8988T (cell line): Measurements from ENCODE around the gene CCDC124.
A peak's percentile ranks its signal among the peaks of the same experiment; 100 is the strongest.

Experiments
- DNase-seq: peaks from one replicate; pipeline ENCODE4 v3.0.0; 2011

Gene CCDC124

DNA sequence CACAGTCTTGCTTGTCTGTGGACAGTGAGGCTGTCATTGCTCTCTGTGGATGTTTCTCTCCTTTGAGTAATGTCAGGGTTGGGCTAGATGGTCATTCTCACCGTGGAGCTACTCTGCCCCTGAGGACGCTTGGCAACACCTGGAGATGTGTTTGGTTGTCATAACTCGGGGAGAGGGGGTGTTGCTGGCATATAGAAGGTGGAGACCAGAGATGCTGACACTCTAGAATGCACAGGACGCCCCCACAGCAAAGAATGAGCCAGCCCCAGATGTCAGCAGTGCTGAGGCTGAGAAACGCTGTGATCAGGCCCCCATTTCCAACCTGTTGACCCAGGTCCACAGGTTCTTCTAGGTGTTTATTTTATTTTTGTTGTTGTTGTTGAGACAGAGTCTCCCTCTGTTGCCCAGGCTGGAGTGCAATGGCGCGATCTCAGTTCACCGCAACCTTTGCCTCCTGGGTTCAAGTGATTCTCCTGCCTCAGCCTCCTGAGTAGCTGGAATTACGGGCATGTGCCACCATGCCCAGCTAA lies 4.6 kb downstream of the CCDC124 start:
- no peak for DNase-seq

DNA sequence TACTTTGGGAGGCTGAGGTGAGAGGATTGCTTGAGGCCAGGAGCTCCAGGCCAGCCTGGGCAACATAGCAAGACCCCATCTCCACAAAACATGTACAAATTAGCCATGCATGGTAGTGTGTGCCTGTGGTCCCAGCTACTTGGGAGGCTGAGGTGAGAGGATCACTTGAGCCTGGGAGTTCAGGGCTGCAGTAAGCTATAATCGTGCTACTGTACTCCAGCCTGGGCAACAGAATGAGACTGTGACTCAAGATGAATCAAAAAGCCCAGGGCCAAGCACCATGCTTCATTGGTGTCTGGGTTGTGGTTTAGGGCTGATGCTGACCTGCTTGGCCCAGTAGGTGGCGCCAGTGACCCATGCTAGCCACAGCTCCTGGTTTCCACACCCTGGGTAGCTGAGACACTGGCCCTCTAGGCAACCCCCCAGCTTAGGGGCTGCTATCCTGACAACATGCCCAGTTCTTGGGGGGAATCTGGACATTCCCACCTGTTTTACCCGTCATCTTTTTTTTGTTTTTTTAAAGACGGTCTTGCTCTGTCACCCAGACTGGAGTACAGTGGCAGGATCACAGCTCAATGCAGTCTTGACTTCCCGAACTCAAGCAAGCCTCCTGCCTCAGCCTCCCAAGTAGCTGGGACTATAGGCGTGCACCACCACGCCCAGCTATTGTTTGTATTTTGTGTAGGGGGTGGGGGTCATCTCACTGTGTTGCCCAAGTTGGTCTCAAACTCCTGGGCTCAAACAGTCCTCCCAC lies 5.5 kb downstream of the CCDC124 start:
- DNase-seq, result peak; percentile 98

- DNase-seq, result no peak
Measured at GRCh38 chr19:17942181-17942580, 9.4 kb downstream of the CCDC124 start.

DNA sequence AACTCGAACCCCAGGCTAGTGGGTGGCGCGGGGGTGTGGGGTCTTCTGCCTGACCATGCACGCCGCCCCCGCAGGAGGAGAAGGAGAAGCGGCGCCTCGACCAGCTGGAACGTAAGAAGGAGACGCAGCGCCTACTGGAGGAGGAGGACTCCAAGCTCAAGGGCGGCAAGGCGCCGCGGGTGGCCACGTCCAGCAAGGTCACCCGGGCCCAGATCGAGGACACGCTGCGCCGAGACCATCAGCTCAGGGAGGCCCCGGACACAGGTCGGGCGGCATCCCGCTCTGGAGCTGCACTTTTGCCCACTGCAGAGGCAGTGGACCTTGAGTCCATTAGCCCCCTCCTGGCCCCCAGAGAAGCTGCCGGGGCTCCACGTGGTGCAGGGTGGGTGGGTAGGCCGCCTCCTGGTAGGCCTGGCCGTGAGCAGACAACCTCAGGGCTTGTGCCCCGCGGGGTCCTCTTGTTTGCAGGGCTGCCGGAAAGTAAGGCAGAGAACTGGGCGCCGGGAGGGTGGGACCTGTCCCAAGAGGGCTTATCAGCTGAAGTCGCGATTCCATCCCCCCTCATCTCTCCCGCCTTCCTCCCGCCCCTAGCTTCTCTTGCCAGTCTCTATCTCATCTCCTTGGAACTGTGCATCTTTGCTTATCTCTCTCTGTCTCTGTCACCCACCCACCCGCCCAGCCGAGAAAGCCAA lies 9.9 kb downstream of the CCDC124 start:
- peak; percentile 14 for DNase-seq

DNA sequence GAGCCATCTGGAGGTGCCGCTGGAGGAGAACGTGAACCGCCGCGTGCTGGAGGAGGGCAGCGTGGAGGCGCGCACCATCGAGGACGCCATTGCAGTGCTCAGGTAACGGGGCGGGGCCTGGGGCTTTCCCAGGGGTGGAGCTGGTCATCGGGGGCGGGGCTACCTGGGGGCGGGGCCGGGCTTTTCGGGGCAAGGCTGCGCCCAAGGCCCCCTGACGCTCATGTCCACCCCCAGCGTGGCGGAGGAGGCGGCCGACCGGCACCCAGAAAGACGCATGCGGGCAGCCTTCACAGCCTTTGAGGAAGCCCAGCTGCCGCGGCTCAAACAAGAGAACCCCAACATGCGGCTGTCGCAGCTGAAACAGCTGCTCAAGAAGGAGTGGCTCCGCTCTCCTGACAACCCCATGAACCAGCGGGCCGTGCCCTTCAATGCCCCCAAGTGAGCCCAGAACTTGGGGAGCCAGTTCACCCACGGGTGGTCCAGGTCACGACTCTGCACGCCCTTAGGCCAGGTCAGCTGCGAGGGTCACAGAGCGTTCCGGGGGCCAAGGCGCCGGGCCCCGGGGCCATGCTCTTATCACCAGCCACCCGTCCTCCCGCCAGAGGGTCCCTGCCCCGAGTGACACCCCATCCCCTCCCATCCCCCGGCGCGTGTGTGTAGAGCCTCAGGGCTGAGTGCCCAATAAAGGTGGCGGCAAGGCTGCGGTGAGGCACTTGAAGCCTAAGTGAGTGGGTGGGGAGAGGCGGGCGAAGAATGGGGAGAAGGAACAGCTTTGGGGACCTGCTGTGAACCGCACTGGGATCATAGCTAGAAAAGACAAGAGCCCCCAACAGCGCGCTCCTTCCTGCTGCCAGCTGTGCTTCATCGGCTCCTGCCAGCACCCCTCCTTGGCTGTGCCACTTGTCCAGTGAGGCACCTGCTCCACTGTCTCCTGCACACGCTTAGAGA lies 10.7 kb downstream of the CCDC124 start:
- DNase-seq, result peak; percentile 48

DNA sequence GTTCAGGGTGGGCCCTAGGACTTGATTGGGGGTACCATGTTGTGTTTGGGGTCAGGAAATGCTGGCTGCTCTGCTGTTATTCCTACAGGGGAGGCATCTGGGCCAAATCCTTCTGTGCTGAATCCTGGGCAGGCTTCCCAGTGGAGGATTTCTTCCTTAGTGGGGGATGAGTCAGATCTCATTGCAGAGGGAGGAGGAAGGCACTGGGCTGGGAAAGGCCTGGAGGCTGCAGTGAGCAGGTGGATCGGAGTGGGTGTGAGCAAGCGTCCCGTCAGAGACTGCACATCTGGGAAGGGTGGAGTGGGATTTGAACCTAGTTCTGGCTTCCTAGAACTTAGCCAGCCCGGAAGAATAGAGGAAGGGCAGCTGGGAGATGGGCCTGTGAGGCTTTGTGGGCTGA lies 11.5 kb downstream of the CCDC124 start:
- DNase-seq, result peak; percentile 29

DNA sequence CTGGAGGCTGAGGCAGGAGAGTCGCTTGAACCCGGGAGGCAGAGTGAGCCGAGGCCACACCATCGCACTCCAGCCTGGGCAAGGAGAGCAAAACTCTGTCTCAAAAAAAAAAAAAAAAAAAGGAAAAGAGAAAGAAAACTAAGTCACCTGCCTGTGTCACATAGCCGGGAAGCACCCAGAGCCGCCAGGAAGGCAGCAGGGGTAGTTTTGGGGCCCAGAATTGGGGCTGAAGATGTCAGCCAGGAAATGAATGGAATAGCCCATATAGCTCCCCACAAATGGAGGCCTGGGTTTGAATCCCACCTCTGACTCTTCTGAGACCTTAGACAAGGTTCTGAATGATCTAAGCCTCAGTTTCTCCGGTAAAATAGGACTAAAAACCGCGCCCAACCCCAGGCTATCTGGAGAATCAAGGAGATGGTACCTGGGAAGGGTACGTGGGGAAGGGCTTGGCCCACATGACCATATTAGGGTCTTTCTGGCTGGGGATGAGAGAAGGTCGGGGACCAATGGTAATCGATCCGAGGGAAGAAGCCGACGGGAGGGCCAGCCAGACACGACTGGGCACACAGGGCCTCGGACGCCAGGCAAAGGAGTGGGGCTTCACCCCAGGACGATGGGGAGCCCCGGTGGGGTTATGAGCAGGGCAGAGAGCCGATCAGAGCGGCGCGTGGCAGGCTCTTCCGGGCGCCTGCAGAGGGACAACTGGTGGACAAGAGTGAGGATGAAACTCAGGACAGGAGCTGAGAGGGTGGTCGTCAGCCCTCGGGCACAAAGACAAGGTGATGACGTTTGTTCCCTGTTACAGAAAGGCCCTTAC lies 14.4 kb downstream of the CCDC124 start:
- DNase-seq, result peak; percentile 68

DNA sequence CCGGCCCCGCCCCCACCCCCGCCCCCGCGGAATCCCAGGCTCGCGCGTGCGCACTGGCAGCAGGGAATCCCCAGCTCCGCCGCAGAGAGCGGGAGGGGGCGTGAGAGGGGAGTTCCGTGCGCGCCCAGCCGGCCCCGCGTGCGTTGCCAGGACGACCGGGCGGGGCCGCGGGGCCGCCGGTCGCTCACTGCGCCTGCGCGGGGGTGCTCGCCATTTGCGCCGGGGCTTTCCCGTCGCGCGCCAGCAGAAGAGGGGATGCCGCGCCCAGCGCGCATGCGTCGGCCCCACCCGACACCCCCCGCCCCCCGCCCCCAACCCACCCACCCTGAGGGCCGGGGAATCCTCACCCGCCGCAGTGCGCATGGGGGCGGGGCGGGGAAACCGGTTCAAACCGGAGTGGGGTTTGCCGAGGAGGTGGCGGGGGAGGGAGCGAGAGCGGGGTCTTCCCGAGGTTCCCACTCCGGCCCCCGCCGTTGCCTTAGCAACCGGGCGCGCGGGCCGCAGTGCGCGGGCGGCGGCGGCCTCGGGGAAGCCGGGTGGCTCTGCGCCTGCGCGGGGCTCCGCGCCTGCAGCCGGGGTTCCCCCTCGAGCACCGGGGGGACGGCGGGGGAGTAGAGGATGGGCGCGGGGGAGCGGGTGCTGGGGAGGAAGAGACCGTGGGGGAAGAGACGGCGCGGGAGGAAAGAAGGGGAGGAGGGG lies 15.1 kb downstream of the CCDC124 start:
- DNase-seq, result peak; percentile 99

DNA sequence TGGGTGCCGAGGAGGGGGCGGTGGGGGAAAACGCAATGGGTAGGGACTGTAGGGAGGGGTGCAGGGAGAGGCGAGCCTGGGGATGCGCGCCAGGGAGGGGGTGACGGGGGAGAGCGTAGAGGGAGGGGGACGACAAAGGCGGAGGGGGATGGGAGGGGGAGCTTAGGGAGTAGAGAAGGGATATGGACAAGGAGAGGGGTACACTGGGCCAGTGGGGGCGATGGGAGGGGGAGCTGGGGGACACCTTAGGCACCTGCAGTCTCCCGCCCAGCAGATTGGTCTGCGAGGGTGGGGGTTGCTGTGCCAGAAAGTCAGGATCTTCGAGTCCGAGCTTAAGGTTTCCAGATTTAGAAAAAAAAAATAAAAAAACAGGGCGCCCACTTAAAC lies 15.7 kb downstream of the CCDC124 start:
- no peak for DNase-seq

DNA sequence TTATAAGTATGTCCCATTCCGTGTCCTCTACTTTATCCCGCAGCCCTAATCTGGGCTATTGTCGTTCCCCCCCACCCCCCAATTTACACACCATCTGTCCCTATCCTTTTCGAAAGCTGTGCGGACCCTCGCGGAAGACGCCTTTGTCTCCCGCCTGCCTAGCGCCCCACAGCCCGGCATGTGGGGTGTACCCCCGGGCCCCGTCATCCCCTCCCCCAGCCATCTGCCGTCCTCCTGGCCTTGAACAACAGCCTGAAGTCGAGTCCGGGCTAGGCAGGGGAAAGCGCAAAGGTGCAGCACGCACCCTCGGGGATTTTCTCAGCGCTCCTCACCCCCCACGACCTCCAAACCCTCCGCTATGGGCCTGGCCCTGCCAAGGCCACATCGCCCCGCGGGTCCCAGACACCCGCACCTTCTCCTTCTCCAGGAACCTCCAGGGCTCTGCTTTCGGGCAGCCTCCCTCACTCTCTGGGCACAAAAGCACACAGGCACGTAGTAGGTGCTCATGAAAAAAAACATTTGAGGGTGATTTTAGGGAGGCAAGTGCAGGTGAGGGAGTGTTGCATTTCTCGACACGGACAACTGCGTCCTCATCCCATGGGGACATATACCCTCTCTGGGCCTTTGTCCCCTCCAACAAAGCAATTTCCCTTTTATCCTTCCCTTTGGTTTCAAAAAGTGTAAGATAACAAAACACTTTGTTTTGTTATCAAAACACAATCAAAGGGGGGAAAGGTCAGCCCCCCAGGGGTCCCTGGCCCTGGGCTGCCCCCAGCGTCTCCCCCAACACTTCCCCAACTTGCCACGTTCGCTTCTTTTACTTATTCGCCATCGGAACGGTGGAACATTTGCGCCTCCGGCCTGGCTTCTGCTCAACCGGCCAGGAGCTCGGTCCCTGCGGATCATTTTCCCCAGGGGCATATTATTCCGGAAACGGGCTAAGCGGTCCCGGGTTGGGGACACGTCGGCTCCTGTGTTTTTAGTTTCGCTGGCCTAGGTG lies 16.4 kb downstream of the CCDC124 start:
- DNase-seq, result peak; percentile 29

GRCh38 chr19:17949956-17950309 lies 17.1 kb downstream of the CCDC124 start:
- DNase-seq, result peak; percentile 72

- peak; percentile 77 for DNase-seq
Measured at GRCh38 chr19:17950310-17951156, 17.7 kb downstream of the CCDC124 start.

DNA sequence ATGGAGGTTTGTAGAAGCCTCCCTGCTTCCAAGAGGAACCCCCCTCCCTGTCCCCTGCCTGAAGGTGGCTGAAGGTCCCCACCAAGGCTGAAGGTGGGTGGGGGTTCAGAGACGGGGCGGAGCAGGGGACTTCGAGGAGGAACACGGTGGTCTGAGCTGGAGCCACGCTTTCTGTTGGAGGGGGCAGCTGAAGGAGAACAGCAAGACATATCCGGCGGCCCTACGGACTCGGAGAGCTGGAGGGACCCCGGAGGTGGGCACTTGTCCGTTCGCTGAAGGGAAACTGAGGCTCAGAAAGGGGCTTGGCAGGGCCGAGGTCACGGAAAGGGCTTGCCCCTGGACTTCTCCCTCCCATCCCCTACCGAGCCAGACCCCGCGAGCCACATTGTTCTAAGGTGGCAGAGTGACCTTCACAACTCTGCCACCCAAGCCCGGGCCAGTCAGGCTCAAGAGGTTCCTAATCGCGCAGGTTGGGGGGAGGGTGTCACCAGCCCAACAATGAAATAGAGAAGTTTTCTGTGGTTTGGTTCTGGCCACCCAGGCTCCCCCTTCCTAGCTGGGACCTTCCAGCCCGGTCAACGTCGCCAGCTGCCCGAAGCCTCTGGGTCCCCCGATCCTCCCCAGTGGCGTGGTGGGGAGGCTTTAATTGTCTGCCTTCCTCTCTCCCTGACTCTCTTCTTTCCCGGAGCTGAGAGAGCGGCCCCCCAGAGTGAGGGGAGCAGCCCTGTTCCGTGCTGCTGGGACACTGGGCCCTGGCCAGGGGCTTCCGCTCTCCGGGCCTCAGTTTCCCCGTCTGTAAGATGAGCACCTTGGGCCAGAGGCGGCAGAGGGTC lies 18.6 kb downstream of the CCDC124 start:
- DNase-seq, result peak; percentile 73

GRCh38 chr19:17951990-17952976 lies 19.5 kb downstream of the CCDC124 start:
- DNase-seq, result peak; percentile 55

DNA sequence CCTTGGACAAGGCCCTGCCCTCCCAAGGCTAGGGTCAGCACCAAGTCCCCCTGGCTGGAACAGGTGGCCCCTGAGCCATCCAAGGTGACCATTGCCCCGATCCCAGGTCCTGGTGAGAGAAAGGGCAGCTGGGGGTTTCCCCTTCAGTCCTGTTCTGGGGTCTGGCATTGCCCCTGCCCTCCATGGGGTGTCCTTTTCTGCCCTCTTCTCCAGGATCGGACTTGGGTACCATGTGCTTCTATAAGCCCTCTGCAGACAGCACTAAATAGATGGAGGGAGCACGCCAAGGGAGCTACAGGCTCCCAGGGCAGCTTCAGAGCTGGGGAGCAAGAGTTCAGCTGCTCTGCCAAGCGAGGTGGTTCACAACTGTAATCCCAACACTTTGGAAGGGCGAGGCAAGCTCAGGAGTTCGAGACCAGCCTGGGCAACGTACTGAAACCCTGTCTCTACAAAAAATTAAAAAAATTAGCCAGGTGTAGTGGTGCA lies 20.5 kb downstream of the CCDC124 start:
- peak; percentile 51 for DNase-seq

GRCh38 chr19:17953869-17954268 lies 21.1 kb downstream of the CCDC124 start:
- DNase-seq, result peak; percentile 51

DNA sequence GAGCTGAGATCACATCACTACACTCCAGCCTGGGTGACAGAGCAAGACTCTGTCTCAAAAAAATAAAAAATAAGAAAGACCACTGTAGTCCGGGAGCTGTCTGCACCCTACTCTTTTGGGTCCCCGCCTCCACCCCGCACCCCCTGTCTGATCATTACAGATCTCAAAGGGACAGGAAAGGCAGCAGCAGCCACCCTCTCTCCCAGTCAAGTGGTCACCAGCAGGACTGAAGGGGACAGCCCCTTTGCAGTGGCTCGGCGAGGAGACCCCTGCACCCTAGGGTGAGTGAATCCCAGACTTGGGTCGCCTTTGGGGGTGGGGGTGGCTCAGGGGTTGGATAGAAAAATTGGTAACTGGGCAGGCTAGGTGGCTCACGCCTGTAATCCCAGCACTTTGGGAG lies 21.6 kb downstream of the CCDC124 start:
- DNase-seq, result no peak
